ENCODE data around the gene GORASP1. TPM values are rescaled to one million over a fixed set of nuclear protein-coding genes. Genes with fewer than 3 reads are reported as not detected.

GORASP1 gene
- total and polyA plus RNA-seq, 2 of the 13 experiments (the other 11 are each of a cell fraction or from before 2014, with no cell fraction given), result 36.4 to 39.8 TPM

DNA sequence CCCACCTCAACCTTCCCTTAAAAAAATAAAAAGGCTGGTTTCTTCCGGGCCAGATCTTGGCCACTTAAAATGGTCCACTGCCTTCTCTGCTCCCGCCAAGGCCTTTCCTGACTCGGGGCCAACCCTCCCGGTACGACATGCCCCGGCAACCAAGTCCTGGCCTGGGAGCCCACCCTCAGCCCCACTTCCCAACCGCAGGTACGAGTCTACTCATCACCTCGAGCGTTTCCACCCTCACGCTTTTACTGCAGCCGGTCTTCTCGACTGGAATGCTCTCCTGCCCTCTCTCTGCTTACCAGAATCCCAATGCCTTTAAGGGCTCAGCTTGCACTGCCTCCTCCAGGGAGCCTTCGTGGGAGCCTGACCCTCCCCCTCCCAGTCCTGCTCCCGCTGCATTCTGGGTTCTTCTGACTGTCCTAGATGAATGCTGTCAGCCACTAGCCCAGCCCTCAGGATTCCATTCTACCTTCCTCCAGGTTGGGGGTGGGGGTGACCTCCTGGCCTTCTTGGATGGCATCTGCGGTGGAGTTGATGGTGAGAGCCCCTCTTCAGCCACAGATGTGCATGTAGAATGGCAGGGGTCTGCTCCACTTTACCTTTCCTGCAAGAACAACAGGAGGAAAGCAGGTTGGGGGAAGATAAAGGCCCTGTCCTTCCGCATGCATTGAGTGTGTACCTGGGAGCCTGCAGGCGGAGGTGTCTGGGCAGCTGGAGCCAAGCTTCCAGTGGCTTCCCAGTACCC, 47.0 kb upstream of the GORASP1 start (continued):
- TF ChIP-seq, protein P1, sequence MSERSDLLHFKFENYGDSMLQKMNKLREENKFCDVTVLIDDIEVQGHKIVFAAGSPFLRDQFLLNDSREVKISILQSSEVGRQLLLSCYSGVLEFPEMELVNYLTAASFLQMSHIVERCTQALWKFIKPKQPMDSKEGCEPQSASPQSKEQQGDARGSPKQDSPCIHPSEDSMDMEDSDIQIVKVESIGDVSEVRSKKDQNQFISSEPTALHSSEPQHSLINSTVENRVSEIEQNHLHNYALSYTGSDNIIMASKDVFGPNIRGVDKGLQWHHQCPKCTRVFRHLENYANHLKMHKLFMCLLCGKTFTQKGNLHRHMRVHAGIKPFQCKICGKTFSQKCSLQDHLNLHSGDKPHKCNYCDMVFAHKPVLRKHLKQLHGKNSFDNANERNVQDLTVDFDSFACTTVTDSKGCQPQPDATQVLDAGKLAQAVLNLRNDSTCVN (CRISPR knock-in tag; IDR thresholded peaks at IDR 0.05; ENCODE audit: borderline replicate concordance), result peak; percentile 57
- TF ChIP-seq ZNF10 (CRISPR knock-in tag; IDR thresholded peaks at IDR 0.05; ENCODE audit: borderline replicate concordance, low read depth) (no peak), ZHX2 (IDR thresholded peaks at IDR 0.05; ENCODE audit: low read depth) (no peak), ZHX2 (CRISPR knock-in tag; IDR thresholded peaks at IDR 0.05; ENCODE audit: borderline replicate concordance) (no peak), NPAS2 (CRISPR knock-in tag; IDR thresholded peaks at IDR 0.05; ENCODE audit: borderline replicate concordance) (no peak), ZFP36L1 (CRISPR knock-in tag; IDR thresholded peaks at IDR 0.05) (no peak), ZNF282 (IDR thresholded peaks at IDR 0.05; ENCODE audit: partially characterized antibody) (no peak), ZBTB2 (CRISPR knock-in tag; IDR thresholded peaks at IDR 0.05; ENCODE audit: low read depth) (no peak), ZNF713 (CRISPR knock-in tag; IDR thresholded peaks at IDR 0.05) (no peak), NFKBIZ (CRISPR knock-in tag; IDR thresholded peaks at IDR 0.05) (no peak), PREB (CRISPR knock-in tag; IDR thresholded peaks at IDR 0.05) (no peak), ELK4 (CRISPR knock-in tag; IDR thresholded peaks at IDR 0.05; ENCODE audit: borderline replicate concordance) (no peak), ZFP1 (CRISPR knock-in tag; IDR thresholded peaks at IDR 0.05) (no peak), TBP (CRISPR knock-in tag; IDR thresholded peaks at IDR 0.05) (no peak), E2F5 (CRISPR knock-in tag; conservative IDR thresholded peaks at IDR 0.05) (no peak), ZNF746 (CRISPR knock-in tag; IDR thresholded peaks at IDR 0.05) (no peak)
